A549 treated with CORT108297 at 1 μM for 4 hours (cell line): ENCODE data around the gene VCX3A. TPM values are rescaled to one million over a fixed set of nuclear protein-coding genes. Genes with fewer than 3 reads are reported as not detected.

ENCODE experiments used
- total RNA-seq: library from RNA; stranded (reverse); fragments of 200-300 nt; extraction: Qiagen RNA extraction; gene quantifications from 5 replicates; pipeline ENCODE4 v1.2.3, GENCODE V29; 2022

Gene VCX3A
- total RNA-seq = not detected in 5 replicates

GRCh38 chrX:6535018-6535417, at the start of gene VCX3A:
Gene VCX3A, minus strand, starts transcription at chrX:6535118. Its CDS starts 621 bp downstream, at chrX:6534497.

